K562 (cell line): ENCODE data around the gene TSTD1. TPM values are rescaled to one million over a fixed set of nuclear protein-coding genes. Genes with fewer than 3 reads are reported as not detected.

Experiments used
- CHD4 ChIP-seq: fragments of 200-600 bp; sonication (generic); IDR thresholded peaks from 3 replicates; pipeline ENCODE4 v1.6.1; 2012; ENCODE audit warnings: low read depth, mild to moderate bottlenecking, mixed read lengths, low read length, inconsistent platforms; ENCODE audit not compliant: insufficient read depth, insufficient replicate concordance, poor library complexity, severe bottlenecking
- DPF2 ChIP-seq: fragments of 450-650 bp; IDR thresholded peaks from 2 replicates; pipeline ENCODE4 v1.6.1; 2016
- FOS ChIP-seq: IDR thresholded peaks from 3 replicates; pipeline ENCODE4 v1.6.1; 2011; ENCODE audit not compliant: insufficient read length; ENCODE audit errors: extremely low read depth
- PHF21A ChIP-seq: fragments of 450-650 bp; IDR thresholded peaks from 2 replicates; pipeline ENCODE4 v1.6.1; 2017; ENCODE audit warnings: low read depth, borderline replicate concordance
- RFX5 ChIP-seq: IDR thresholded peaks from 2 replicates; pipeline ENCODE4 v1.6.1; 2011; ENCODE audit warnings: low read depth, mild to moderate bottlenecking, improper control_type of control experiment, low read length
- polyA plus RNA-seq, 8 experiments: library from polyadenylated mRNA; depleted of rRNA in 4 of 8; stranded (reverse) in 5 of 8; unstranded in 3 of 8; fragments of >200 nt; fragmentation: Nextera tagmentation in 2 of 8; fragmentation: Illumina TruSeq in 1 of 8; extraction: Ambion mirVana in 2 of 8; extraction: Trizol in 1 of 8; gene quantifications; 2 replicates each; pipeline versions ENCODE4 v1.2.1 to v1.2.3, GENCODE V29; 2011 to 2014; ENCODE audit warnings: inconsistent platforms in 1 of 8, missing spikeins in 1 of 8
- total RNA-seq, 7 experiments: library from RNA; depleted of rRNA in 6 of 7; stranded (reverse); fragments of >200 nt in 6 of 7; fragmentation: Illumina TruSeq in 2 of 7; extraction: Trizol in 2 of 7; gene quantifications; 2 replicates each; pipeline versions ENCODE4 v1.2.1 to v1.2.3, GENCODE V29; 2011 to 2021; ENCODE audit warnings: low replicate concordance in 1 of 7
- TF ChIP-seq, protein P1 (sequence below): sonication (generic); formaldehyde crosslinking; IDR thresholded peaks from 2 replicates; pipeline ENCODE4 v1.8.0; 2023; ENCODE audit warnings: mild to moderate bottlenecking, missing genetic modification reagents
- TF ChIP-seq, protein P2 (sequence below): sonication (generic); formaldehyde crosslinking; IDR thresholded peaks from 2 replicates; pipeline ENCODE4 v1.8.0; 2022; ENCODE audit warnings: missing genetic modification reagents, mild to moderate bottlenecking, moderate library complexity, borderline replicate concordance
- TF ChIP-seq, protein P3 (sequence below): sonication (generic); formaldehyde crosslinking; IDR thresholded peaks from 2 replicates; pipeline ENCODE4 v1.8.1; 2023; ENCODE audit warnings: missing genetic modification reagents, mild to moderate bottlenecking, borderline replicate concordance
- TF ChIP-seq, protein P4 (sequence below): fragments of 250-450 bp; sonication (Bioruptor Pico); IDR thresholded peaks from 2 replicates; pipeline ENCODE4 v1.8.0; 2022; ENCODE audit warnings: moderate library complexity, mild to moderate bottlenecking, inconsistent platforms
- TF ChIP-seq, protein P5 (sequence below): fragments of 450-650 bp; formaldehyde crosslinking; IDR thresholded peaks from 2 replicates; pipeline ENCODE4 v1.4.0; 2020; ENCODE audit warnings: mild to moderate bottlenecking

Gene TSTD1
- total and polyA plus RNA-seq, 9 of the 15 experiments (the other 6 are each of a cell fraction or from before 2014, with no cell fraction given): 0.23 to 0.53 TPM; not detected in 7

DNA sequence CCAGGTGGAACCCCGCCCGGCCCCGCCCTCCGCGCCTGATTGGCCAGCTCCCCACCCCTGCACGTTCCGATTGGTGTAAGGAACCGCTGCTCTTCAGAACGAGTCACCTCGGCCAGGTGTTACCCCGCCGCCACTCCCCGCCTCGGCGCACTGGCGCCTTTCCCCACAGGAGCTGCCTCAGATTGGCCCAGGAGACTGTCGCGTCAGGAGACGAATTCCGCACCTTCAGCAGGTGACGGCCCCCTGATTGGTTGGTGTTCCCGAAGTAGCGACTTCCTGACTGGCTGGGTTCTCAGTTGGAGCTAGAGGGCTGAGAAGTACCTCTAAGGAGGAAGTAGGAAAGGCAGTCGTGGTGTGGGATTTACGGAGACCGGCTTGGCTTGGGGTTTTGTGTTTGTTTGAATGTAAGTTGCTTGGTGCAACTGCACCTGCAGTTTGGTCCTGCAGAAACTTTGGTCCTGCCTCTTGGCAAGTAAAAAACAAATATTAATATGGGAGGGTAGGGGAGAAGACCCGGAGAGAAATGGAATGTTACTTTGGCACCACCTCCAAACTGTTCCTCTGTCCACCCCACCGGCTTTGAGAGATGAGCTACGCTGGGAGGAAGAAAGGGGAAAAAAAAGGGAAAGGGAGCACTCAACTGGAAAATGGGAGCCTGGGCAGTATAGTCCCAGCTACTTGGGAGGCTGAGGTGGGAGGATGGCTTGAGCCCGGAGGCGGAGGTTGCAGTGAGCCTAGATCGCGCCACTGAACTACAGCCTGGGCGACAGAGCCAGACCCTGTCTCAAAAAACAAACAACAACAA is 17.4 kb downstream of the TSTD1 start (continued):
- TF ChIP-seq, protein P1, sequence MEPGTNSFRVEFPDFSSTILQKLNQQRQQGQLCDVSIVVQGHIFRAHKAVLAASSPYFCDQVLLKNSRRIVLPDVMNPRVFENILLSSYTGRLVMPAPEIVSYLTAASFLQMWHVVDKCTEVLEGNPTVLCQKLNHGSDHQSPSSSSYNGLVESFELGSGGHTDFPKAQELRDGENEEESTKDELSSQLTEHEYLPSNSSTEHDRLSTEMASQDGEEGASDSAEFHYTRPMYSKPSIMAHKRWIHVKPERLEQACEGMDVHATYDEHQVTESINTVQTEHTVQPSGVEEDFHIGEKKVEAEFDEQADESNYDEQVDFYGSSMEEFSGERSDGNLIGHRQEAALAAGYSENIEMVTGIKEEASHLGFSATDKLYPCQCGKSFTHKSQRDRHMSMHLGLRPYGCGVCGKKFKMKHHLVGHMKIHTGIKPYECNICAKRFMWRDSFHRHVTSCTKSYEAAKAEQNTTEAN (CRISPR knock-in tag): no peak
- TF ChIP-seq, protein P2, sequence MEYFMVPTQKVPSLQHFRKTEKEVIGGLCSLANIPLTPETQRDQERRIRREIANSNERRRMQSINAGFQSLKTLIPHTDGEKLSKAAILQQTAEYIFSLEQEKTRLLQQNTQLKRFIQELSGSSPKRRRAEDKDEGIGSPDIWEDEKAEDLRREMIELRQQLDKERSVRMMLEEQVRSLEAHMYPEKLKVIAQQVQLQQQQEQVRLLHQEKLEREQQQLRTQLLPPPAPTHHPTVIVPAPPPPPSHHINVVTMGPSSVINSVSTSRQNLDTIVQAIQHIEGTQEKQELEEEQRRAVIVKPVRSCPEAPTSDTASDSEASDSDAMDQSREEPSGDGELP (CRISPR knock-in tag): no peak
- TF ChIP-seq, protein P3, sequence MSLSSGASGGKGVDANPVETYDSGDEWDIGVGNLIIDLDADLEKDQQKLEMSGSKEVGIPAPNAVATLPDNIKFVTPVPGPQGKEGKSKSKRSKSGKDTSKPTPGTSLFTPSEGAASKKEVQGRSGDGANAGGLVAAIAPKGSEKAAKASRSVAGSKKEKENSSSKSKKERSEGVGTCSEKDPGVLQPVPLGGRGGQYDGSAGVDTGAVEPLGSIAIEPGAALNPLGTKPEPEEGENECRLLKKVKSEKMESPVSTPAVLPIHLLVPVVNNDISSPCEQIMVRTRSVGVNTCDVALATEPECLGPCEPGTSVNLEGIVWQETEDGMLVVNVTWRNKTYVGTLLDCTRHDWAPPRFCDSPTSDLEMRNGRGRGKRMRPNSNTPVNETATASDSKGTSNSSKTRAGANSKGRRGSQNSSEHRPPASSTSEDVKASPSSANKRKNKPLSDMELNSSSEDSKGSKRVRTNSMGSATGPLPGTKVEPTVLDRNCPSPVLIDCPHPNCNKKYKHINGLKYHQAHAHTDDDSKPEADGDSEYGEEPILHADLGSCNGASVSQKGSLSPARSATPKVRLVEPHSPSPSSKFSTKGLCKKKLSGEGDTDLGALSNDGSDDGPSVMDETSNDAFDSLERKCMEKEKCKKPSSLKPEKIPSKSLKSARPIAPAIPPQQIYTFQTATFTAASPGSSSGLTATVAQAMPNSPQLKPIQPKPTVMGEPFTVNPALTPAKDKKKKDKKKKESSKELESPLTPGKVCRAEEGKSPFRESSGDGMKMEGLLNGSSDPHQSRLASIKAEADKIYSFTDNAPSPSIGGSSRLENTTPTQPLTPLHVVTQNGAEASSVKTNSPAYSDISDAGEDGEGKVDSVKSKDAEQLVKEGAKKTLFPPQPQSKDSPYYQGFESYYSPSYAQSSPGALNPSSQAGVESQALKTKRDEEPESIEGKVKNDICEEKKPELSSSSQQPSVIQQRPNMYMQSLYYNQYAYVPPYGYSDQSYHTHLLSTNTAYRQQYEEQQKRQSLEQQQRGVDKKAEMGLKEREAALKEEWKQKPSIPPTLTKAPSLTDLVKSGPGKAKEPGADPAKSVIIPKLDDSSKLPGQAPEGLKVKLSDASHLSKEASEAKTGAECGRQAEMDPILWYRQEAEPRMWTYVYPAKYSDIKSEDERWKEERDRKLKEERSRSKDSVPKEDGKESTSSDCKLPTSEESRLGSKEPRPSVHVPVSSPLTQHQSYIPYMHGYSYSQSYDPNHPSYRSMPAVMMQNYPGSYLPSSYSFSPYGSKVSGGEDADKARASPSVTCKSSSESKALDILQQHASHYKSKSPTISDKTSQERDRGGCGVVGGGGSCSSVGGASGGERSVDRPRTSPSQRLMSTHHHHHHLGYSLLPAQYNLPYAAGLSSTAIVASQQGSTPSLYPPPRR (CRISPR knock-in tag): no peak
- TF ChIP-seq, protein P4, sequence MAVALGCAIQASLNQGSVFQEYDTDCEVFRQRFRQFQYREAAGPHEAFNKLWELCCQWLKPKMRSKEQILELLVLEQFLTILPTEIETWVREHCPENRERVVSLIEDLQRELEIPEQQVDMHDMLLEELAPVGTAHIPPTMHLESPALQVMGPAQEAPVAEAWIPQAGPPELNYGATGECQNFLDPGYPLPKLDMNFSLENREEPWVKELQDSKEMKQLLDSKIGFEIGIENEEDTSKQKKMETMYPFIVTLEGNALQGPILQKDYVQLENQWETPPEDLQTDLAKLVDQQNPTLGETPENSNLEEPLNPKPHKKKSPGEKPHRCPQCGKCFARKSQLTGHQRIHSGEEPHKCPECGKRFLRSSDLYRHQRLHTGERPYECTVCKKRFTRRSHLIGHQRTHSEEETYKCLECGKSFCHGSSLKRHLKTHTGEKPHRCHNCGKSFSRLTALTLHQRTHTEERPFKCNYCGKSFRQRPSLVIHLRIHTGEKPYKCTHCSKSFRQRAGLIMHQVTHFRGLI (CRISPR knock-in tag): no peak
- TF ChIP-seq, protein P5, sequence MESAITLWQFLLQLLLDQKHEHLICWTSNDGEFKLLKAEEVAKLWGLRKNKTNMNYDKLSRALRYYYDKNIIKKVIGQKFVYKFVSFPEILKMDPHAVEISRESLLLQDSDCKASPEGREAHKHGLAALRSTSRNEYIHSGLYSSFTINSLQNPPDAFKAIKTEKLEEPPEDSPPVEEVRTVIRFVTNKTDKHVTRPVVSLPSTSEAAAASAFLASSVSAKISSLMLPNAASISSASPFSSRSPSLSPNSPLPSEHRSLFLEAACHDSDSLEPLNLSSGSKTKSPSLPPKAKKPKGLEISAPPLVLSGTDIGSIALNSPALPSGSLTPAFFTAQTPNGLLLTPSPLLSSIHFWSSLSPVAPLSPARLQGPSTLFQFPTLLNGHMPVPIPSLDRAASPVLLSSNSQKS (CRISPR knock-in tag): no peak
- TF ChIP-seq RFX5 (peak; percentile 62; the same call in 1 of the 2 replicates), DPF2 (peak; percentile 34; the same call in 1 of the 2 replicates), PHF21A (peak; percentile 58; the same call in 1 of the 2 replicates), FOS (peak; percentile 85), CHD4 (no peak)
